Ascending aorta (tissue), 2 donors: ENCODE measurements around the gene WDR82. TPM values are rescaled to one million over a fixed set of nuclear protein-coding genes. Genes with fewer than 3 reads are reported as not detected.

Source experiments
- DNase-seq, 2 donors: peaks; one replicate each; pipeline ENCODE4 v3.0.0-alpha.2; 2019; ENCODE audit warnings: low spot score in 2 of 2
- H3K27ac ChIP-seq, 2 donors: fragments of 200-600 bp; sonication (generic); one replicate each; pipeline ENCODE4 v1.5.1; 2016 to 2017; ENCODE audit warnings: mild to moderate bottlenecking in 1 of 2
- H3K27me3 ChIP-seq: fragments of 200-600 bp; sonication (generic); one replicate; pipeline ENCODE4 v1.5.1; 2017
- H3K36me3 ChIP-seq, 2 donors: fragments of 200-600 bp; sonication (generic); one replicate each; pipeline ENCODE4 v1.5.1; 2016
- H3K4me1 ChIP-seq, 2 donors: fragments of 200-600 bp; sonication (generic); one replicate each; pipeline ENCODE4 v1.5.1; 2016 to 2017; ENCODE audit warnings: mild to moderate bottlenecking in 1 of 2
- H3K4me3 ChIP-seq, 2 donors: fragments of 200-600 bp; sonication (generic); one replicate each; pipeline ENCODE4 v1.5.1; 2016 to 2017; ENCODE audit warnings: mild to moderate bottlenecking in 1 of 2
- H3K9me3 ChIP-seq, 2 donors: fragments of 200-600 bp; sonication (generic); one replicate each; pipeline ENCODE4 v1.5.1; 2016
- intact Hi-C: fragments of 100-400 bp; cut with DNase I; formaldehyde crosslinking; loops from one replicate; pipeline ENCODE4 v1.15.1; 2023
- total RNA-seq: library from RNA; depleted of rRNA; stranded (reverse); fragments of >200 nt; gene quantifications from one replicate; pipeline ENCODE4 v1.1.0, GENCODE V29; 2016
- TF ChIP-seq, protein P1 (sequence below), 3 experiments: fragments of 200-600 bp in 2 of 3; fragments of 450-650 bp in 1 of 3; sonication (generic) in 2 of 3; IDR thresholded peaks; one replicate each; pipeline ENCODE4 v1.5.1; 2016 to 2019; ENCODE audit warnings: antibody characterized with exemption in 3 of 3, mild to moderate bottlenecking in 1 of 3, moderate library complexity in 1 of 3

The WDR82 gene
- total RNA-seq, 1 donor from 2014 or later: 42.0 TPM

GRCh38 chr3:52220380-52221026 lies 57.9 kb downstream of the WDR82 start:
- H3K36me3 ChIP-seq: peaks cover under 1 to 4% of the 10 kb centered on the region in 2 donors
- intact Hi-C loops: loop anchor here (1.0 kb wide), 1 partner anchor 119 kb away; no protein-coding TSS in a partner anchor
- H3K9me3 ChIP-seq: no peaks in the 10 kb centered on the region
- H3K4me3 ChIP-seq: no peak overlapping the region
- H3K27ac ChIP-seq: no peak overlapping the region
- peaks cover 0 to 16% of the 10 kb centered on the region in 2 donors for H3K4me1 ChIP-seq
- TF ChIP-seq, protein P1, sequence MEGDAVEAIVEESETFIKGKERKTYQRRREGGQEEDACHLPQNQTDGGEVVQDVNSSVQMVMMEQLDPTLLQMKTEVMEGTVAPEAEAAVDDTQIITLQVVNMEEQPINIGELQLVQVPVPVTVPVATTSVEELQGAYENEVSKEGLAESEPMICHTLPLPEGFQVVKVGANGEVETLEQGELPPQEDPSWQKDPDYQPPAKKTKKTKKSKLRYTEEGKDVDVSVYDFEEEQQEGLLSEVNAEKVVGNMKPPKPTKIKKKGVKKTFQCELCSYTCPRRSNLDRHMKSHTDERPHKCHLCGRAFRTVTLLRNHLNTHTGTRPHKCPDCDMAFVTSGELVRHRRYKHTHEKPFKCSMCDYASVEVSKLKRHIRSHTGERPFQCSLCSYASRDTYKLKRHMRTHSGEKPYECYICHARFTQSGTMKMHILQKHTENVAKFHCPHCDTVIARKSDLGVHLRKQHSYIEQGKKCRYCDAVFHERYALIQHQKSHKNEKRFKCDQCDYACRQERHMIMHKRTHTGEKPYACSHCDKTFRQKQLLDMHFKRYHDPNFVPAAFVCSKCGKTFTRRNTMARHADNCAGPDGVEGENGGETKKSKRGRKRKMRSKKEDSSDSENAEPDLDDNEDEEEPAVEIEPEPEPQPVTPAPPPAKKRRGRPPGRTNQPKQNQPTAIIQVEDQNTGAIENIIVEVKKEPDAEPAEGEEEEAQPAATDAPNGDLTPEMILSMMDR (IDR thresholded peaks at IDR 0.05): peak; percentile 80 to 94 (median 92)
- DNase-seq: peak in 1 of 2 donors; percentile 88
- H3K27me3 ChIP-seq: no peaks in the 10 kb centered on the region

GRCh38 chr3:52218937-52219650 lies 59.4 kb downstream of the WDR82 start:
- Histone ChIP-seq H3K4me1 (peaks cover 0 to 16% of the 10 kb centered on the region in 2 donors), H3K27ac (peak overlapping the region; percentile 14 to 46), H3K9me3 (no peaks in the 10 kb centered on the region), H3K4me3 (no peak overlapping the region), H3K36me3 (peaks cover 15 to 18% of the 10 kb centered on the region in 2 donors), H3K27me3 (no peaks in the 10 kb centered on the region)
- intact Hi-C loops: no loop called here
- DNase-seq: no peak
- TF ChIP-seq, protein P1 (IDR thresholded peaks at IDR 0.05): no peak

DNA sequence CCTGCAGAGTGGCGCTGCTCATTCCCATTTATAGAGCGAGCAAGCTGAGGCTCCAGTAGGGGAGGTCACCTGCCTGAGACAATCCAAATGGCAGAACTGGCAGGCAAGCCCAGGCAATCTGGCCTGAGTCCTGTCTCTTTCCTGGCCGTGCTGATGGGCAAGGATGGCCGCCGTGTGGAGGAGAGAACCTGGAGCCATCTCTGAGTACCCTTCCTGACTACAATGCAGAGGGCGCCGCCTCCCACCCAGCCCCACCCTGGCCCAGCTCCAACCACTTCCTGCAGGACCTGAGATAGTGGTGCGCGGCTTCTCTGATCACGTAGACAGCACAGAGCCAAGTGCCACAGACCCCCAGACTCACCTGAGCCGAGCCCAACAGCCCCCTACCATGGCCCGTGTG lies 60.0 kb downstream of the WDR82 start:
- H3K4me1 ChIP-seq: peaks cover 0 to 16% of the 10 kb centered on the region in 2 donors

GRCh38 chr3:52218026-52218425 lies 60.4 kb downstream of the WDR82 start:
- Histone ChIP-seq H3K27ac (peak overlapping the region in 1 of 2 donors; percentile 43), H3K4me3 (no peak overlapping the region), H3K27me3 (no peaks in the 10 kb centered on the region), H3K9me3 (no peaks in the 10 kb centered on the region), H3K36me3 (peaks cover 24 to 28% of the 10 kb centered on the region in 2 donors), H3K4me1 (peaks cover 0 to 16% of the 10 kb centered on the region in 2 donors)
- TF ChIP-seq, protein P1 (IDR thresholded peaks at IDR 0.05): no peak
- no peak for DNase-seq
- intact Hi-C loops: no loop called here

More for the DNA sequence above, 60.0 kb downstream of the WDR82 start:
- Histone ChIP-seq H3K27me3 (no peaks in the 10 kb centered on the region), H3K4me3 (no peak overlapping the region), H3K27ac (peak overlapping the region; percentile 14 to 46), H3K36me3 (peaks cover 20 to 24% of the 10 kb centered on the region in 2 donors), H3K9me3 (no peaks in the 10 kb centered on the region)
- no peak for DNase-seq
- TF ChIP-seq, protein P1 (IDR thresholded peaks at IDR 0.05): no peak
- intact Hi-C loops: no loop called here

- Histone ChIP-seq H3K4me1 (peaks cover 0 to 16% of the 10 kb centered on the region in 2 donors), H3K4me3 (no peak overlapping the region), H3K36me3 (peaks cover 30 to 34% of the 10 kb centered on the region in 2 donors), H3K27ac (peak overlapping the region in 1 of 2 donors; percentile 43), H3K9me3 (no peaks in the 10 kb centered on the region), H3K27me3 (no peaks in the 10 kb centered on the region)
- intact Hi-C loops: no loop called here
- TF ChIP-seq, protein P1 (IDR thresholded peaks at IDR 0.05): no peak
- DNase-seq: no peak
Measured at GRCh38 chr3:52217409-52217805, 61.0 kb downstream of the WDR82 start.
